Mesenteric fat pad (tissue), 1 donor: ENCODE results near the gene ANKRD6. TPM values are rescaled to one million over a fixed set of nuclear protein-coding genes. Genes with fewer than 3 reads are reported as not detected.
"Not testable (repeated sequence)": the region's sequence is repeated elsewhere in the genome, so short reads cannot be mapped to it uniquely, and the experiment has no call there.

ENCODE experiments used
- DNase-seq: peaks from one replicate; pipeline ENCODE4 v3.0.0-alpha.2; 2020; ENCODE audit warnings: low spot score
- total RNA-seq: library from RNA; stranded (reverse); fragmentation: NEBNext Ultra II Directional; extraction: Animal tissue kit (Norgen Biotek cat#: 25700); gene quantifications from one replicate; pipeline ENCODE4 v1.2.1, GENCODE V29; 2021
- donor health status: DM: yes; HTN: yes; CAD: no.

ANKRD6 gene
- total RNA-seq, 1 donor from 2014 or later: 7.1 TPM

- DNase-seq: not testable (repeated sequence)
Measured at GRCh38 chr6:89641581-89641980, 208.6 kb downstream of the ANKRD6 start.

- DNase-seq: no peak
Measured at GRCh38 chr6:89642956-89643355, 210.0 kb downstream of the ANKRD6 start.

- no peak for DNase-seq
Measured at GRCh38 chr6:89643406-89643805, 210.5 kb downstream of the ANKRD6 start.

- DNase-seq: no peak
Measured at GRCh38 chr6:89644864-89645263, 211.9 kb downstream of the ANKRD6 start.

GRCh38 chr6:89649682-89650081, 216.7 kb downstream of the ANKRD6 start:
- no peak for DNase-seq

GRCh38 chr6:89650579-89650978, 217.6 kb downstream of the ANKRD6 start:
- DNase-seq: no peak

- DNase-seq: no peak
Measured at GRCh38 chr6:89655122-89655521, 222.2 kb downstream of the ANKRD6 start.

GRCh38 chr6:89657445-89658158, 224.7 kb downstream of the ANKRD6 start:
- no peak for DNase-seq

- no peak for DNase-seq
Measured at GRCh38 chr6:89660981-89661380, 228.0 kb downstream of the ANKRD6 start.

- DNase-seq: no peak
Measured at GRCh38 chr6:89661559-89661958, 228.6 kb downstream of the ANKRD6 start.

GRCh38 chr6:89662659-89663223, 229.8 kb downstream of the ANKRD6 start:
- no peak for DNase-seq

GRCh38 chr6:89667872-89668556, 235.1 kb downstream of the ANKRD6 start:
- no peak for DNase-seq

GRCh38 chr6:89669002-89669401, 236.1 kb downstream of the ANKRD6 start:
- DNase-seq: no peak

- no peak for DNase-seq
Measured at GRCh38 chr6:89670935-89671565, 238.1 kb downstream of the ANKRD6 start.

- DNase-seq: no peak
Measured at GRCh38 chr6:89675949-89676748, 243.2 kb downstream of the ANKRD6 start.

- DNase-seq: no peak
Measured at GRCh38 chr6:89678531-89678930, 245.6 kb downstream of the ANKRD6 start.

- DNase-seq: no peak
Measured at GRCh38 chr6:89679215-89680120, 246.5 kb downstream of the ANKRD6 start.

GRCh38 chr6:89680150-89680549, 247.2 kb downstream of the ANKRD6 start:
- no peak for DNase-seq

GRCh38 chr6:89680551-89680950, 247.6 kb downstream of the ANKRD6 start:
- no peak for DNase-seq

GRCh38 chr6:89681983-89682564, 249.1 kb downstream of the ANKRD6 start:
- DNase-seq: no peak
